ENCODE measurements around the gene FIBCD1.

The FIBCD1 gene

GRCh38 chr9:130897105-130897751 is 41.8 kb downstream of the FIBCD1 start:
- FAIRE-seq (no peak), DNase-seq (ENCODE audit: insufficient read length, low spot score) (no peak)
- TF ChIP-seq CTCF (IDR thresholded peaks at IDR 0.05; ENCODE audit: insufficient read depth, missing control alignments): no peak

- DNase-seq (ENCODE audit: insufficient read length, low spot score): no peak
- TF ChIP-seq CTCF (IDR thresholded peaks at IDR 0.05; ENCODE audit: insufficient read depth, missing control alignments): no peak
- FAIRE-seq: no peak
Observed at GRCh38 chr9:130896233-130897014, 42.6 kb downstream of the FIBCD1 start, which contains the start of gene QRFP. Gene QRFP, minus strand, starts transcription at chr9:130896812. Its CDS starts 2,974 bp downstream, at chr9:130893838.

GRCh38 chr9:130895481-130896232 is 43.4 kb downstream of the FIBCD1 start:
- no peak for DNase-seq (ENCODE audit: insufficient read length, low spot score)
- no peak for TF ChIP-seq CTCF (IDR thresholded peaks at IDR 0.05; ENCODE audit: insufficient read depth, missing control alignments)
- FAIRE-seq: no peak

- FAIRE-seq (no peak), DNase-seq (ENCODE audit: insufficient read length, low spot score) (no peak)
- TF ChIP-seq CTCF (IDR thresholded peaks at IDR 0.05; ENCODE audit: insufficient read depth, missing control alignments): no peak
Observed at GRCh38 chr9:130895038-130895437, 44.0 kb downstream of the FIBCD1 start.

- FAIRE-seq (no peak), DNase-seq (ENCODE audit: insufficient read length, low spot score) (no peak)
- TF ChIP-seq CTCF (IDR thresholded peaks at IDR 0.05; ENCODE audit: insufficient read depth, missing control alignments): no peak
Observed at GRCh38 chr9:130894546-130894945, 44.5 kb downstream of the FIBCD1 start.

GRCh38 chr9:130893341-130894101 is 45.5 kb downstream of the FIBCD1 start:
- no peak for DNase-seq (ENCODE audit: insufficient read length, low spot score)
- FAIRE-seq: no peak
- TF ChIP-seq CTCF (IDR thresholded peaks at IDR 0.05; ENCODE audit: insufficient read depth, missing control alignments): no peak
